ENCODE results near the gene THAP5.
"Not testable (repeated sequence)": the region's sequence is repeated elsewhere in the genome, so short reads cannot be mapped to it uniquely, and the experiment has no call there.

DNA sequence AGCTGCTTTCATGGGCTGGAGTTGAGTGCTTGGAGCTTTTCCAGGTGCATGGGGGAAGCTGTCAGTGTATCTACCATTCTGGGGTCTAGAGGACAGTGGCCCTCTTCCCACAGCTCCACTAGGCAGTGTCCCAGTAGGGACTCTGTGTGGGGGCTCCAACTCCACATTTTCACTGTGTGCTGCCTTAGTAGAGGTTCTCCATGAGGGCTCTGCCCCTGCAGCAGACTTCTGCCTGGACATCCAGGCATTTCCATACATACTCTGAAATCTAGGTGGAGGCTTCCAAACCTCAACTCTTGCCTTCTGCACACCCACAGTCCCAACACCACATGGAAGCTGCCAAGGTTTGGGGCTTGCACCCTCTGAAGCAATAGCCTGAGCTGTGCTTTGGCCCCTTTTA, 12.8 kb downstream of the THAP5 start:
- TF ChIP-seq, protein P1, sequence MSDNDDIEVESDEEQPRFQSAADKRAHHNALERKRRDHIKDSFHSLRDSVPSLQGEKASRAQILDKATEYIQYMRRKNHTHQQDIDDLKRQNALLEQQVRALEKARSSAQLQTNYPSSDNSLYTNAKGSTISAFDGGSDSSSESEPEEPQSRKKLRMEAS (IDR thresholded peaks at IDR 0.05; ENCODE audit: insufficient read depth, insufficient read length), result not testable (repeated sequence)
- TF ChIP-seq EZH2 (IDR thresholded peaks at IDR 0.05; ENCODE audit: borderline replicate concordance, low read depth, low read length, severe bottlenecking); GATA2 (IDR thresholded peaks at IDR 0.05; ENCODE audit: insufficient read depth, insufficient read length, low read depth, low read length); POLR2A (IDR thresholded peaks at IDR 0.05; ENCODE audit: low read depth, low read length); POLR2AphosphoS5 (IDR thresholded peaks at IDR 0.05; ENCODE audit: insufficient read depth, low read depth, low read length): not testable (repeated sequence)
- TF ChIP-seq, protein P2, sequence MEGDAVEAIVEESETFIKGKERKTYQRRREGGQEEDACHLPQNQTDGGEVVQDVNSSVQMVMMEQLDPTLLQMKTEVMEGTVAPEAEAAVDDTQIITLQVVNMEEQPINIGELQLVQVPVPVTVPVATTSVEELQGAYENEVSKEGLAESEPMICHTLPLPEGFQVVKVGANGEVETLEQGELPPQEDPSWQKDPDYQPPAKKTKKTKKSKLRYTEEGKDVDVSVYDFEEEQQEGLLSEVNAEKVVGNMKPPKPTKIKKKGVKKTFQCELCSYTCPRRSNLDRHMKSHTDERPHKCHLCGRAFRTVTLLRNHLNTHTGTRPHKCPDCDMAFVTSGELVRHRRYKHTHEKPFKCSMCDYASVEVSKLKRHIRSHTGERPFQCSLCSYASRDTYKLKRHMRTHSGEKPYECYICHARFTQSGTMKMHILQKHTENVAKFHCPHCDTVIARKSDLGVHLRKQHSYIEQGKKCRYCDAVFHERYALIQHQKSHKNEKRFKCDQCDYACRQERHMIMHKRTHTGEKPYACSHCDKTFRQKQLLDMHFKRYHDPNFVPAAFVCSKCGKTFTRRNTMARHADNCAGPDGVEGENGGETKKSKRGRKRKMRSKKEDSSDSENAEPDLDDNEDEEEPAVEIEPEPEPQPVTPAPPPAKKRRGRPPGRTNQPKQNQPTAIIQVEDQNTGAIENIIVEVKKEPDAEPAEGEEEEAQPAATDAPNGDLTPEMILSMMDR (IDR thresholded peaks at IDR 0.05; ENCODE audit: extremely low read depth in 1 of 2, insufficient read depth in 1 of 2, low read depth in 1 of 2, low read length in 2 of 2), result not testable (repeated sequence)

Measured in endothelial cell of umbilical vein (primary cell).